Measurements from ENCODE around the gene ANKMY2.

Gene ANKMY2

DNA sequence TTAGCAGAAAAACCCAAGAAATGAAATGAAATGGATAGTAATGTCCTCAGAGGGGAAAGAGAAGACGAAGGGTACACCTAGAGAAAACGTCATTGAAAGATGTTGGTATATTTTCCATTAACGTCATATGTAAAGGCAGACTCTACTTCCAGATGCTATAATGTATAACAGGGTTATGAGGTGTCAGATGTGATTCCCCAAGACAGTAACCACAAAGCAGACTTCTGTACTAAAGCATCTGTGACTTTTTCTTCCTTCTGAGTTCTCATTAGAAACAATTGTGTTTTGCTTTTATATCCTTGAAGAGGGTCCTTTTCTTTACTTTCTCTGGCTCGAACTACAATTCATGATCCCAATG, 81.6 kb downstream of the ANKMY2 start:
- no peak for FAIRE-seq

DNA sequence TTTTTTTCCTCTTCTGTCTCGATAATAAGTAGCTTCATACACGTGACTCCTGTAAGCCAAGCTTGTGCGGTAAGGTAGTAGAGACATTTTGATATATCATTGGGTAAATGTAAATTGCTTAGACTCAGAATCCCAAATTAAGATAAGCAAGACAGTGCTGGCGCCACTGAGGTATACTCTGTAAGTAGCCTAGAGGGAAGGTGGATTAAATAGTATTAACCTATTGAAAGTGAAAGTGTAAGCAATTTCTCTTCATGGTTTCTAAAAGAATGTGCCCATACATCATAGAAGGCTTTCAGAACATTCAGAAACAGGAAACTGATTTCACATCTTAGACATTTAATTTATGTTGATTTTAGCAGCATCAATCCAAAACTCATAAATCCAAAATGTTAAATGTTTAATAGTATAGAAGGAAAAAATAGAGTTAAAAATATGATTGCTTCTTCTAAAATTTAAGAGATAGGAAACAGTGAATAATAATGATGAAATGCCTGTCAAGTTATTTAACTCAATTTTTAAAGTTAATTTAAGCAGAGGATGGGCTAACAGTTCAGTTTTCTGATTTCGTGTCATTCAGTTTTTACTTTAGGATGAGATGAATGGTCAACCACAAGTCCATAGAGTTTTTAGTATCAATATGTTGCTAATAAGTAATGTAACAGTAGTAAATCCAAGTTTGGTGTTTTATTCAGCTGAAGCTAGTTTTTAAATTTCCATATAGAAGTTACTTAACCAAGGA, 82.1 kb downstream of the ANKMY2 start:
- FAIRE-seq, result no peak

DNA sequence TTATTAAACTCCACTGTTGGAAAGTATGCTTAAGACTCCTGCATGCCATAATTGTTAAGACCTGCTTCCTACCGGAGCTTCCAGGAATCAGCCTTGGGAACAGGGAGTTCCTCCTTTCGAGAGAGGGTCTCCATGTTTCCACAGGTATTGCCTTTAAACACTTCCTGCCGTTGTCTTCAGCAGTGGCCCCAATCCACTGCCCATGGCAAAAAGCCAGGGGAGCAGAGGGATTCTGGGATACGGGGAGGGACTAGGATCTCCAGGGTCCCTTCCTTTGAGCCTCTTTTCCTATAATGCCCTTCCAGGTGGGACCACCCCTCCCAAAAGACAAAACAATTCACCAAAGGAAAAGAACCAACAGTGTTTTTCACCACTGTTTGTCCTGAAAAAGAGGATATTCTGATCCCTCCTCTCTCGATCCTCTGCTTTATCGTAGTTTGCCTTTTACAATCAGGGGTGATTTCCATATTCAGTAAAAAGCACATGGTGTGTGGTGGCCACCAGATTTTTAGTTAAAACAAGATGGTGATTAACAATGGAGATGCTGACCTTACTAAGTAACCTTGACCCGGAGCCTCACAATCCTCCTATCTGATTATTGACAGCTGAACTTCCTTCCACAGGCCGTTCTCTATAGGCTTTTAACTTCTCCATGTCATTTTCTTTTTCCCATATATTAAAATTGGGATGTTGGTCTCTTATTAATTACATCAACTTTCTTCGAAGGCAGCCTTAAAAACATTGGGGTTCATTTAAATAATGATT, 82.9 kb downstream of the ANKMY2 start:
- no peak for FAIRE-seq

DNA sequence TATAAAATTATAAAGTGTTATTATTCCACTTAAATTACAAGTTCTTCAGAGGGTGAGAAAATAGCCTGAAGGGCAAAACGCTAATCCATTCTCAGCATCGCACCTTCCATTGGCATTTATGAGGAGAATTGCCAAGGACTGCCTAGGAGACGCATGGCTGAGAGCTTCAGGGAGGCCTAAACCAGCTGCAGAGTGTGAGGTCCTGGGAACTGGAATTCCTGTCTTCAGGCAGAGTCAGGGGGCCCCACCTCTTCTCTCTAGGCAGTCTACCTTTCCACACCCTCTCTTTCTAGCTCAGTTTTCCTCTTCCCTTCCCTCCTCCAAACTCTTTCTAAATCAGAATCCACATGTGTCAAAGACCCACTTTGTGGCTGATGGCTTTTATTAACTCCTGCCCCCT, 83.6 kb downstream of the ANKMY2 start:
- no peak for FAIRE-seq

DNA sequence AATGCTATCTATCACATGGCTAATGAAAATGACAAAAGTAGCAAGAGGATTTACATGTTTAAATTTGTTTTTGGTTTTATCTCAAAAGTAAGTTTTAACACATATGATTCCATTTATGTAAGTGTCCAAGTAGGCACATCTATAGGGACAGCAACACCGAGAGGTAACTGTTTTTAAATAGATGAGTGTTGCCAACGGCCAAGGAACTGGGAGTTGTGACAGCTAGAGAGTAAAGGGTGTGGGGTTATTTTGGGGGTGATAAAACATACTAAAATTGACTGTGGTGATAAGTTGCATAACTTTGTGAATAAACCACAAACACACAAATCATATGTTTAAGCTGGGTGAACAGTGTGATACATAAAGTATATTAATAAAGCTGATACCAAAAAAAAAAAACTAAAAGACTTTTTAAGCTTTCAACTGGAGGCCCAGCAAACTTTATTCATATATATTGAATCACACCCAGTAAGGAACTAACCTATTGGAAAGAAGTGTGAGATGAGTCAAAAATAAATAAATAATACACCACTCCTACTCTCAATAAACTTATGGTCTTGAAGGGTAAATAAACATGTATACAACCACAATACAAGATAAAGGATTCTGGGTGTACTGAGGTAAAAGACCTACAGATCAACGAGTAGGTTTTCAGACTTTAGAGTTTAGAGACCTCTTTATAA, 85.9 kb downstream of the ANKMY2 start:
- no peak for FAIRE-seq

DNA sequence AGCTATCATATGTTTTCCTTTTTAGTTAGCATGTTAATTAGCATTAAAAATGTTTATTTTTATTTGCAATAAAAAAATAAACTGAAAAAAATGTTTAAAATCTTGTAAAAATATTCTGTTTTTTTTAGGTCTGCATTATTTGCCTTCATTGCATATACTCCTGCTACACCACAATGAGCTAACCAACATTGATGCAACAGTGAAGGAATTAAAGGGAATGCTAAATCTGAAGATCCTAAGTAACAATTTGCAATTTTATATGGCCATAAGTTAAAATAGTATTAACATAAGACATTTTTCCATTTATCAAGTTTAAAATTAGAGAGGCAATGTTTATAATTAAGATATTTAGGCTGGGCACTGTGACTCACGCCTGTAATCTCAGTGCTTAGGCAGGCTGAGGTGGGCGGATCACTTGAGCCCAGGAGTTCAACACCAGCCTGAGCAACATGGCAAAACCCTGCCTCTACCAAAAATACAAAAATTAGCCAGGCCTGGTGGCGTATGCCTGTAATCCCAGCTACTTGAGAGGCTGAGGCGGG, 86.7 kb downstream of the ANKMY2 start:
- no peak for FAIRE-seq

DNA sequence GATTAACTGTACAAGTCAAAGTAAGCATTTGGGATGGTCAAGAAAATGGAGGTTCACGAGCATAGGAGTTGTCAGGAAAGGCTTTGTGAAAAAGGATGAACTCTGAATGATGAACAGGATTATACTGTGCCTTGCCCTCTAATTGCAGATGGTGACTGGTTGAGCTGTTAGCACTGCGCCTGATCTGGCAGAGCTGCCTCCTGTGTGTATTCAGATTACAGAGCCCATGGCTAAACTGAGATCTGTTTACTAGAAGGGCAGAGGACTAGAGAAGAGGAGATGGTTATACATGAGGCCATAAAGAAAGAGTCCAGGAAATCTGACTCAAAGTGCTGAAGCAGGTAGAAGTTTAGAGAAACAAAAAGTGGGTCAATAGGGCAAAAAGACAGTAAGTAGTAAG, 89.2 kb downstream of the ANKMY2 start:
- no peak for FAIRE-seq

DNA sequence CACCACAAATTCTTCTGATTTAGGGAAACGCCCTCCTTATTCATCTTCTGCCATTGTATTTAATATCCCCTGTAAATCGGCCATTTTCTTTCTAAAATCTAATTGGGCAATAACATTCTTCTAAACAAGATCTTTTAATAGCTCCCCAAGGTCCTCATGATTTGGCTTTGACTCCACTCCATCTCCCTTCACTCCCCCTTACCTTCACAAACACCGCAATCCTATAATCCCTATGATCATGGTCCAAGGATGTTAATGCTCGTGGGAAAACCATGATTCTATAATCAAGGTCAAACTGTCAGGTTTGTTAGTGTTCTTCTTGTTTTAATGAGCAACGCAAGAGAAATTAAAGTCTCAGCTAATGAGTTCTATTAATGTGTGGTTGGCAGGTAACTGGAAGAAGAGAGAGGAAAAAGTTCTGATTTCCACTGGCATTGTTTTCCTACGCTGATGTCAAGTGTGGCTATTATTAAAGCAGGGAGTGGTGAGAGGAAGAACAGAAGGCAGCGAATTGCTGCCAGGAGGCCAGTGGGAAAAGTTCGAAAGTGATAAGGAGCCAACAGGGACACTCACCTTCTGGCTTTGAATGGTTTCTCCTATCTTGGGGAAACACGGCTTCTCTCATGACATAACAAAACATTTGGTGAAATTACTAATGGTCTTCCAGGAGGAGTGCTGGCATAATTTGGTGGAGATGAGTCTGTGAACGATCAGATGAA, 90.9 kb downstream of the ANKMY2 start:
- no peak for FAIRE-seq

DNA sequence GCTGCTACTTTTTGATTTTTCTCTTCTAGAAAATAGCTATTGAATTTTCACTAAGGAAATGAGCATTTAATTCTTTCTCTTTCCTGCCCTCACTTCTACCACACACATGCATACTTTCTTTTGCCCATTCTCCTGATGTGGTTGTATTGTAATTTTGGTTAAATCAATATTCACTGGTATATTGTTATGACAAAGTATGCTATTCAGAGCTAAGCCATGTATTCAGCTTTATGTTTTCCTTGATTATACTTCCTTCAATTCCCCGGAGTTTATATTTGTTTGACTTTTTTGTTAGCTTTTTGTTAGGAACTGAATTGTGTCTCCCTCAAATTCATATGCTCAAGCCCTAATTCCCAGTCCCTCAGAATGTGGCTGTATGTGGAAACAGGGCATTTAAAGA, 94.9 kb downstream of the ANKMY2 start:
- FAIRE-seq, result no peak
